ENCODE data around the gene CTNNA2.

Gene CTNNA2

GRCh38 chr2:79793006-79793405 is 280.2 kb downstream of the CTNNA2 start:
- DNase-seq: no peak

- DNase-seq: no peak
These were observed 283.8 kb downstream of the CTNNA2 start for GRCh38 chr2:79796641-79797040.

GRCh38 chr2:79798776-79799175 is 285.9 kb downstream of the CTNNA2 start:
- DNase-seq: no peak

- no peak for DNase-seq
These were observed 286.9 kb downstream of the CTNNA2 start for GRCh38 chr2:79799729-79800128.

GRCh38 chr2:79801082-79801481 is 288.2 kb downstream of the CTNNA2 start:
- DNase-seq: no peak

- DNase-seq: no peak
These were observed 304.4 kb downstream of the CTNNA2 start for GRCh38 chr2:79817288-79817687.

GRCh38 chr2:79820281-79820680 is 307.4 kb downstream of the CTNNA2 start:
- DNase-seq: no peak

- DNase-seq: no peak
These were observed 309.3 kb downstream of the CTNNA2 start for GRCh38 chr2:79822136-79822535.

- DNase-seq: no peak
These were observed 311.4 kb downstream of the CTNNA2 start for GRCh38 chr2:79824086-79824786.

GRCh38 chr2:79827881-79828280 is 315.0 kb downstream of the CTNNA2 start:
- DNase-seq: no peak

GRCh38 chr2:79830501-79830900 is 317.6 kb downstream of the CTNNA2 start:
- DNase-seq: no peak

GRCh38 chr2:79831961-79832360 is 319.1 kb downstream of the CTNNA2 start:
- DNase-seq: no peak

- no peak for DNase-seq
These were observed 319.8 kb downstream of the CTNNA2 start for GRCh38 chr2:79832511-79833234.

- no peak for DNase-seq
These were observed 320.5 kb downstream of the CTNNA2 start for GRCh38 chr2:79833235-79833878.

GRCh38 chr2:79835911-79836310 is 323.1 kb downstream of the CTNNA2 start:
- DNase-seq: no peak

- DNase-seq: no peak
These were observed 331.2 kb downstream of the CTNNA2 start for GRCh38 chr2:79844011-79844410.

GRCh38 chr2:79846878-79847277 is 334.0 kb downstream of the CTNNA2 start:
- no peak for DNase-seq

- no peak for DNase-seq
These were observed 336.4 kb downstream of the CTNNA2 start for GRCh38 chr2:79849241-79849640.

- no peak for DNase-seq
These were observed 337.1 kb downstream of the CTNNA2 start for GRCh38 chr2:79849949-79850348.

GRCh38 chr2:79850912-79851311 is 338.1 kb downstream of the CTNNA2 start:
- no peak for DNase-seq

GRCh38 chr2:79855264-79856006 is 342.6 kb downstream of the CTNNA2 start:
- DNase-seq: no peak

- no peak for DNase-seq
These were observed 345.0 kb downstream of the CTNNA2 start for GRCh38 chr2:79857888-79858287.
